B cell (primary cell): ENCODE measurements around the gene PARD3B. TPM values are rescaled to one million over a fixed set of nuclear protein-coding genes. Genes with fewer than 3 reads are reported as not detected.

Experiments
- ATAC-seq: fragments of 200-7000 bp; cut with Tn5 transposase; one replicate; pipeline ENCODE4 v1.10.0; 2021; ENCODE audit warnings: low read depth, mild to moderate bottlenecking, moderate number of reproducible peaks, moderate library complexity
- CTCF ChIA-PET: fragments of 350-600 bp; sonication (Branson Sonifier 250); formaldehyde crosslinking; loops from one replicate; lab custom pipeline; 2021; ENCODE audit warnings: antibody characterized with exemption, inconsistent platforms; lab: Charles Lee
- POLR2A ChIA-PET: fragments of 350-600 bp; sonication (Branson Sonifier 250); formaldehyde crosslinking; loops from one replicate; lab custom pipeline; 2021; ENCODE audit warnings: antibody characterized with exemption; lab: Charles Lee
- DNase-seq: peaks from one replicate; pipeline ENCODE4 v3.0.0; 2013
- H2AFZ ChIP-seq: 2 replicates; pipeline ENCODE4 v1.6.1; 2012; ENCODE audit warnings: mild to moderate bottlenecking, low read depth, low read length; ENCODE audit not compliant: insufficient read depth, poor library complexity, severe bottlenecking
- H3K27ac ChIP-seq, 2 donors: 1 replicate in 1 of 2; 2 replicates in 1 of 2; pipeline ENCODE4 v1.5.1; 2012 to 2013; ENCODE audit warnings: low read length in 2 of 2, mild to moderate bottlenecking in 2 of 2, moderate library complexity in 1 of 2
- H3K27me3 ChIP-seq, 4 experiments: fragments of 200-600 bp in 1 of 4; sonication (generic) in 1 of 4; replicated peaks in 1 of 4; 1 replicate in 2 of 4; 2 replicates in 2 of 4; pipeline versions ENCODE4 v1.6.1 to v1.7.0; 2013 to 2016; ENCODE audit warnings: low read length in 3 of 4, mild to moderate bottlenecking in 2 of 4, mixed read lengths in 1 of 4, moderate library complexity in 1 of 4; ENCODE audit not compliant: insufficient read depth in 4 of 4, control insufficient read depth in 3 of 4; ENCODE audit errors: control extremely low read depth in 1 of 4
- H3K36me3 ChIP-seq, 2 experiments: replicated peaks in 1 of 2; 1 replicate in 1 of 2; 2 replicates in 1 of 2; pipeline versions ENCODE4 v1.6.1 to v1.7.1; 2013; ENCODE audit warnings: low read length in 1 of 2; ENCODE audit not compliant: insufficient read depth in 2 of 2, control insufficient read depth in 1 of 2; ENCODE audit errors: control extremely low read depth in 1 of 2, extremely low read depth in 1 of 2
- H3K4me1 ChIP-seq, 2 donors: fragments of 200-600 bp in 1 of 2; sonication (generic) in 1 of 2; 1 replicate in 1 of 2; 2 replicates in 1 of 2; pipeline versions ENCODE4 v1.5.1 to v1.6.1; 2013 to 2017; ENCODE audit warnings: low read length in 2 of 2; ENCODE audit not compliant: control insufficient read depth in 2 of 2, insufficient read depth in 2 of 2
- H3K4me2 ChIP-seq: replicated peaks from 2 replicates; pipeline ENCODE3; 2012; ENCODE audit warnings: mild to moderate bottlenecking, low read depth, low read length; ENCODE audit not compliant: poor library complexity, severe bottlenecking
- H3K4me3 ChIP-seq, 5 experiments: fragments of 200-600 bp in 1 of 5; sonication (generic) in 1 of 5; 1 replicate in 3 of 5; 2 replicates in 2 of 5; pipeline versions ENCODE4 v1.5.1 to v1.7.0; 2011 to 2016; ENCODE audit warnings: low read length in 4 of 5, mild to moderate bottlenecking in 4 of 5, low read depth in 2 of 5, control low read depth in 1 of 5, moderate library complexity in 1 of 5; ENCODE audit not compliant: insufficient read depth in 1 of 5; ENCODE audit errors: control extremely low read depth in 1 of 5, extremely low read depth in 1 of 5
- H3K79me2 ChIP-seq: fragments of 200-600 bp; sonication (generic); one replicate; pipeline ENCODE4 v1.6.0; 2016; ENCODE audit warnings: low read length; ENCODE audit not compliant: control insufficient read depth, insufficient read depth
- H3K9ac ChIP-seq: fragments of 200-600 bp; sonication (generic); 2 replicates; pipeline ENCODE4 v1.6.1; 2017; ENCODE audit warnings: mild to moderate bottlenecking, low read length, moderate library complexity
- H3K9me3 ChIP-seq, 3 donors: one replicate each; pipeline versions ENCODE4 v1.6.1 to v1.7.1; 2013; ENCODE audit warnings: low read length in 2 of 3; ENCODE audit not compliant: control insufficient read depth in 2 of 3, insufficient read depth in 1 of 3; ENCODE audit errors: control extremely low read depth in 1 of 3
- H4K20me1 ChIP-seq: 2 replicates; pipeline ENCODE4 v1.6.0; 2012; ENCODE audit warnings: mild to moderate bottlenecking, low read length; ENCODE audit not compliant: insufficient read depth, control insufficient read depth, poor library complexity, severe bottlenecking
- H3K27ac Mint-ChIP-seq: one replicate; pipeline ENCODE4 v1.8.0; 2021; ENCODE audit warnings: mixed read lengths
- H3K27me3 Mint-ChIP-seq: one replicate; pipeline ENCODE4 v1.8.0; 2021; ENCODE audit warnings: mixed read lengths
- H3K4me1 Mint-ChIP-seq: one replicate; pipeline ENCODE4 v1.8.0; 2021; ENCODE audit warnings: mixed read lengths
- H3K4me3 Mint-ChIP-seq: one replicate; pipeline ENCODE4 v1.8.0; 2021; ENCODE audit warnings: mixed read lengths
- H3K9me3 Mint-ChIP-seq: one replicate; pipeline ENCODE4 v1.8.0; 2022; ENCODE audit warnings: mixed read lengths; ENCODE audit not compliant: insufficient read depth
- EZH2 ChIP-seq: IDR thresholded peaks from 2 replicates; pipeline ENCODE4 v1.6.1; 2012; ENCODE audit warnings: borderline replicate concordance, low read depth, mild to moderate bottlenecking, moderate library complexity, low read length; ENCODE audit not compliant: insufficient read depth, poor library complexity, severe bottlenecking
- WGBS: methylation state at CpG from one replicate; pipeline ENCODE4 v1.1.5; 2013; ENCODE audit warnings: missing lambda C conversion rate; ENCODE audit not compliant: insufficient coverage; 5-methylcytosine and 5-hydroxymethylcytosine counted together
- intact Hi-C: fragments of 100-400 bp; cut with micrococcal nuclease; formaldehyde crosslinking; loops from one replicate; pipeline ENCODE4 v1.10.0; 2022
- polyA plus RNA-seq: library from polyadenylated mRNA; depleted of rRNA; stranded (reverse); fragments of >200 nt; gene quantifications from 2 replicates; pipeline ENCODE4 v1.2.3, GENCODE V29; 2012
- total RNA-seq, 2 donors: library from RNA; stranded (reverse); fragments of 120-200 nt in 1 of 2; gene quantifications; 1 replicate in 1 of 2; 2 replicates in 1 of 2; pipeline versions ENCODE4 v1.2.3 to v1.2.4, GENCODE V29; 2013 to 2022
- TF ChIP-seq, protein P1 (sequence below): fragments of 200-600 bp; IDR thresholded peaks from one replicate; pipeline ENCODE4 v1.8.0; 2022; ENCODE audit warnings: antibody characterized with exemption, mild to moderate bottlenecking

The PARD3B gene
- total and polyA plus RNA-seq, 2 donors (not counting 1 experiment from before 2014, with no cell fraction given): not detected

DNA sequence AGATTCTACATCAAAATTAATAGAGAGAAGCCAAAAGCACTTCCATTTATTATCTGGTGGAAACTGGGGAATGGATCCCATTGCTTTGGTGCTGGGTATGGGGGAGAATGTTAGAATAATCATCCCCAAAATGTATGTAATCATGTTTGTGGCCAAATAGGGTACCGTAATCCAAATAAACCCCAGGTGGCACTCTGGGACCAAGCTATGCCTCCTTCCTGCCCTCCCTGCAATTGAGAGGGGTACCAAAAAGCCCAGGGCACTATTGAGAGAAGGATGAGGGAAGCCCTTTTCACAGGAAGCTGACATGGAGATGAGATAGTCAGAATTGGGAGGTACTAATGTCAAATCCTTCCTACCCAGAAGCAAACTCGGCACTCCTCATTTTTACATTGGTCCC is 1051.3 kb downstream of the PARD3B start:
- no peak overlapping the region for H3K4me3 ChIP-seq
- H3K9ac ChIP-seq: no peak overlapping the region
- no peaks in the 10 kb centered on the region for H3K27me3 ChIP-seq
- no peak overlapping the region for H3K27ac ChIP-seq
- no peaks in the 10 kb centered on the region for H3K36me3 ChIP-seq
- no peak overlapping the region for H2AFZ ChIP-seq
- no peaks in the 10 kb centered on the region for H3K4me1 Mint-ChIP-seq
- ATAC-seq (no peak), DNase-seq (no peak)
- H3K9me3 Mint-ChIP-seq: no peaks in the 10 kb centered on the region
- no peak overlapping the region for H3K27ac Mint-ChIP-seq
- peaks cover 5% of the 10 kb centered on the region for H3K27me3 Mint-ChIP-seq
- ChIA-PET POLR2A (no interaction called here), CTCF (interaction anchor here (1.1 kb wide), 1 partner anchor 352 kb away, joined by 4 read pairs; no protein-coding TSS in a partner anchor)
- TF ChIP-seq EZH2: no peak
- no peaks in the 10 kb centered on the region for H3K4me1 ChIP-seq
- H3K79me2 ChIP-seq: no peaks in the 10 kb centered on the region
- intact Hi-C loops: loop anchor here (2.0 kb wide), 1 partner anchor 328 kb away; no protein-coding TSS in a partner anchor
- H3K9me3 ChIP-seq: no peaks in the 10 kb centered on the region
- H3K4me2 ChIP-seq: no peak overlapping the region
- H3K4me3 Mint-ChIP-seq: no peak overlapping the region
- H4K20me1 ChIP-seq: no peaks in the 10 kb centered on the region
- no CpG with 5 or more reads among the region's 2 CpGs for WGBS

GRCh38 chr2:205605638-205606304 is 1060.5 kb downstream of the PARD3B start:
- Histone ChIP-seq H3K9ac (no peak overlapping the region), H3K36me3 (no peaks in the 10 kb centered on the region), H3K4me2 (no peak overlapping the region), H2AFZ (no peak overlapping the region), H3K27me3 (peaks cover 0 to 6% (median 3%) of the 10 kb centered on the region in 4 experiments), H3K9me3 (peaks cover 0 to 9% (median 0%) of the 10 kb centered on the region in 3 donors), H3K27ac (no peak overlapping the region), H3K79me2 (no peaks in the 10 kb centered on the region), H3K4me1 (no peaks in the 10 kb centered on the region), H3K4me3 (no peak overlapping the region), H4K20me1 (no peaks in the 10 kb centered on the region)
- TF ChIP-seq, protein P1, sequence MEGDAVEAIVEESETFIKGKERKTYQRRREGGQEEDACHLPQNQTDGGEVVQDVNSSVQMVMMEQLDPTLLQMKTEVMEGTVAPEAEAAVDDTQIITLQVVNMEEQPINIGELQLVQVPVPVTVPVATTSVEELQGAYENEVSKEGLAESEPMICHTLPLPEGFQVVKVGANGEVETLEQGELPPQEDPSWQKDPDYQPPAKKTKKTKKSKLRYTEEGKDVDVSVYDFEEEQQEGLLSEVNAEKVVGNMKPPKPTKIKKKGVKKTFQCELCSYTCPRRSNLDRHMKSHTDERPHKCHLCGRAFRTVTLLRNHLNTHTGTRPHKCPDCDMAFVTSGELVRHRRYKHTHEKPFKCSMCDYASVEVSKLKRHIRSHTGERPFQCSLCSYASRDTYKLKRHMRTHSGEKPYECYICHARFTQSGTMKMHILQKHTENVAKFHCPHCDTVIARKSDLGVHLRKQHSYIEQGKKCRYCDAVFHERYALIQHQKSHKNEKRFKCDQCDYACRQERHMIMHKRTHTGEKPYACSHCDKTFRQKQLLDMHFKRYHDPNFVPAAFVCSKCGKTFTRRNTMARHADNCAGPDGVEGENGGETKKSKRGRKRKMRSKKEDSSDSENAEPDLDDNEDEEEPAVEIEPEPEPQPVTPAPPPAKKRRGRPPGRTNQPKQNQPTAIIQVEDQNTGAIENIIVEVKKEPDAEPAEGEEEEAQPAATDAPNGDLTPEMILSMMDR: no peak
- no peak for TF ChIP-seq EZH2
- Mint-ChIP-seq H3K4me1 (no peaks in the 10 kb centered on the region), H3K27me3 (peaks cover 35% of the 10 kb centered on the region), H3K9me3 (no peaks in the 10 kb centered on the region), H3K4me3 (no peak overlapping the region), H3K27ac (no peak overlapping the region)
- no peak for DNase-seq
- 95% methylated on average over 11 of the region's 11 CpGs for WGBS
- intact Hi-C loops: no loop called here
- no peak for ATAC-seq
- ChIA-PET POLR2A (no interaction called here), CTCF (no interaction called here)
